HFFc6 (cell line): ENCODE measurements around the gene CDK5R2. TPM values are rescaled to one million over a fixed set of nuclear protein-coding genes. Genes with fewer than 3 reads are reported as not detected.
A peak's percentile ranks its signal among the peaks of the same experiment; 100 is the strongest.

Experiments used
- DNase-seq: peaks from one replicate; pipeline ENCODE4 v3.0.0-alpha.2; 2018
- H3K27ac Mint-ChIP-seq: 2 replicates; pipeline ENCODE4 v1.8.0; 2020; ENCODE audit warnings: mild to moderate bottlenecking, mixed read lengths
- H3K27me3 Mint-ChIP-seq: 2 replicates; pipeline ENCODE4 v1.8.0; 2021; ENCODE audit warnings: mild to moderate bottlenecking, moderate library complexity, mixed read lengths; ENCODE audit not compliant: insufficient read depth
- H3K36me3 Mint-ChIP-seq: 2 replicates; pipeline ENCODE4 v1.8.0; 2021; ENCODE audit warnings: low read depth, mixed read lengths
- H3K4me1 Mint-ChIP-seq: 2 replicates; pipeline ENCODE4 v1.8.0; 2020; ENCODE audit warnings: low read depth, mixed read lengths
- H3K4me3 Mint-ChIP-seq: 2 replicates; pipeline ENCODE4 v1.8.0; 2020; ENCODE audit warnings: mild to moderate bottlenecking, moderate library complexity, mixed read lengths
- H3K9me3 Mint-ChIP-seq: 2 replicates; pipeline ENCODE4 v1.8.0; 2020; ENCODE audit warnings: mild to moderate bottlenecking, mixed read lengths
- total RNA-seq, 6 experiments: library from RNA; stranded (reverse); fragmentation: NEBNext Ultra II Directional; extraction: Animal tissue kit (Norgen Biotek cat#: 25700); gene quantifications; 2 replicates in 1 of 6; 3 replicates in 5 of 6; pipeline ENCODE4 v1.2.3, GENCODE V29; 2021
- TF ChIP-seq, protein P1 (sequence below): fragments of 200-600 bp; sonication (generic); IDR thresholded peaks from 2 replicates; pipeline ENCODE4 v1.5.0; 2021; ENCODE audit warnings: antibody characterized with exemption, mild to moderate bottlenecking

The CDK5R2 gene
- total RNA-seq, 6 experiments from 2014 or later: 0.07 to 0.15 (median 0.08) TPM; not detected in 2

DNA sequence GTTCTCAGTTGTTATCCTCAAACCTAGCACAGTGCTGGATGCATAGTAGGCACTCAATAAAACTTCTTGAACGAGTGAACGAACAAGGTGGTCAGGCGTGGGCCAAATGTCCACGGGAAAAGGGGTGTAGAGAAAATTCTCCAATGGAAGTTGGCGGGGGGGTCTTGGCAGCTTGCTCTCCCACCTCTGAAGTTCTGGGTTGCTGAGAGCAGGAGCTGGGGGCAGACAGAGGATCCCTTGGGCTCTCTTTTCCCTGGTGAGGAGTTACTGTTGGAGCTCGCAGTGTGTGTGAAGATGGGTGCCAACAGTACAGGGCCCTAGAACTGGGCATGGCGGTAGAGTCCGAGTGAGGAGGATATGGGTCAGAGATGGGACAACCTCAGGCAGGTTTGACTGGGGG is 36.1 kb downstream of the CDK5R2 start:
- no peak for DNase-seq
- Mint-ChIP-seq H3K4me3 (no peak overlapping the region), H3K9me3 (no peaks in the 10 kb centered on the region), H3K27me3 (peaks cover 62% of the 10 kb centered on the region), H3K27ac (no peak overlapping the region), H3K36me3 (no peaks in the 10 kb centered on the region; the same call in 1 of the 2 replicates), H3K4me1 (peaks cover 8% of the 10 kb centered on the region; the same call in 1 of the 2 replicates)
- TF ChIP-seq, protein P1, sequence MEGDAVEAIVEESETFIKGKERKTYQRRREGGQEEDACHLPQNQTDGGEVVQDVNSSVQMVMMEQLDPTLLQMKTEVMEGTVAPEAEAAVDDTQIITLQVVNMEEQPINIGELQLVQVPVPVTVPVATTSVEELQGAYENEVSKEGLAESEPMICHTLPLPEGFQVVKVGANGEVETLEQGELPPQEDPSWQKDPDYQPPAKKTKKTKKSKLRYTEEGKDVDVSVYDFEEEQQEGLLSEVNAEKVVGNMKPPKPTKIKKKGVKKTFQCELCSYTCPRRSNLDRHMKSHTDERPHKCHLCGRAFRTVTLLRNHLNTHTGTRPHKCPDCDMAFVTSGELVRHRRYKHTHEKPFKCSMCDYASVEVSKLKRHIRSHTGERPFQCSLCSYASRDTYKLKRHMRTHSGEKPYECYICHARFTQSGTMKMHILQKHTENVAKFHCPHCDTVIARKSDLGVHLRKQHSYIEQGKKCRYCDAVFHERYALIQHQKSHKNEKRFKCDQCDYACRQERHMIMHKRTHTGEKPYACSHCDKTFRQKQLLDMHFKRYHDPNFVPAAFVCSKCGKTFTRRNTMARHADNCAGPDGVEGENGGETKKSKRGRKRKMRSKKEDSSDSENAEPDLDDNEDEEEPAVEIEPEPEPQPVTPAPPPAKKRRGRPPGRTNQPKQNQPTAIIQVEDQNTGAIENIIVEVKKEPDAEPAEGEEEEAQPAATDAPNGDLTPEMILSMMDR: no peak

DNA sequence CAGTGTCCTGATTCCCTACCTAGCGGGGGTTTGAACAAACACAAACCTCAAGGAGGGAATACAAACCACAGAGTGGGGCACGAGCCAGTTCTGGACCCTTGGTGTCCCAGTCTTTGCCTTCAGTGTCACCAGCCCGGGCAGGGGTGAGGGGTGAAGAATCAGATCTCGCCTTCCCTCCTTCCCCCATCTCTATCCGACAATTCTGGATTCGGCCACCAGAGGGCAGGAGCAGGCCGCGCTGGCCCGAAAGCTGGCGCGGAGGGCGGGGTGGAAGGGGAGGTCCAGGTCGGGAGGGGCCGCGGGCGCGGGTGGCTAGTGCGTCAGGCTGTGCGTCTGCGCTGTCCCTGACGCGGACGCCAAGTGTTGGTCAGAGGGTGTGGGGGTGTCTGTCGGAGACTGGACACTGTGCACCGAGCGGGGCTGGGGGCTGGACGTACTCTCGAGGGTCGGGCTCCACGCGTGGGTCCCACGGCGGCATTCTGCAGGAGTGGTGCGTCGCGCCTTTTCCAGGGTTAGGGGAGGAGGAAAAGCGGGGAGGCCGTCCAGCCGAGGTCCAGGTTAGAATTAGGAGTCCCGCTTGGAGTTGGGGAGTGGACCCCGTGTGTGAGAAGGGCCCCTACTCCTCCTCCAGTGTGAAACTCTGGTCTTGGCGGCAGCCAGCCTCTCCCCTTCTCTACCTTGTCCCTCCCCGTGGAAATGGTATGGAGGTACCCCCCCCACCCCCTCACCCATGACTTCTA is 36.7 kb downstream of the CDK5R2 start:
- H3K27ac Mint-ChIP-seq: no peak overlapping the region; the same call in 1 of the 2 replicates
- H3K4me1 Mint-ChIP-seq: peaks cover 8% of the 10 kb centered on the region; the same call in 1 of the 2 replicates
- peak; percentile 72 for DNase-seq
- TF ChIP-seq, protein P1: peak; percentile 97
- H3K36me3 Mint-ChIP-seq: no peaks in the 10 kb centered on the region; the same call in 1 of the 2 replicates
- H3K4me3 Mint-ChIP-seq: peak overlapping the region; percentile 77
- H3K9me3 Mint-ChIP-seq: no peaks in the 10 kb centered on the region
- H3K27me3 Mint-ChIP-seq: peaks cover 62% of the 10 kb centered on the region

DNA sequence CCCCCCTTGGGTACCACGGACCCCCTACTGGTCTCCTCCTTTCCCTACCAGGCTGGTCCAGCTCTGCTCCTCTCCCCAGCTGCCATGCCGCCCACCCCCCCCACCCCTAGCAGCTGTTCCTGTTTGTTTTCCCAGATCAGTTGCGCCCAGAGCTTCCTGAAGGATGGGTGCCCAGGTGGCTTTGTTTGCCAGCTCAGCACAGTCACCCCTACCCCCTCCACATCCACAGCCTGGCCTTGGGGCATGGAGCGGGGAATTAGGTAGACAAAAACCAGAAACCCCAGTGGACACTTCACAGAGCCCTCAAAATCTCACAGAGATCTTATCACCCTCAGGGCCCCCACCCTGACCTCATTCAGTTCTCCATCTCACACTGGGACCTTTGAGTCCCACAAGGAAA is 37.5 kb downstream of the CDK5R2 start:
- Mint-ChIP-seq H3K27me3 (peaks cover 54% of the 10 kb centered on the region), H3K36me3 (no peaks in the 10 kb centered on the region), H3K27ac (no peak overlapping the region), H3K9me3 (no peaks in the 10 kb centered on the region), H3K4me3 (no peak overlapping the region), H3K4me1 (peaks cover 8% of the 10 kb centered on the region; the same call in 1 of the 2 replicates)
- no peak for DNase-seq
- TF ChIP-seq, protein P1: no peak

DNA sequence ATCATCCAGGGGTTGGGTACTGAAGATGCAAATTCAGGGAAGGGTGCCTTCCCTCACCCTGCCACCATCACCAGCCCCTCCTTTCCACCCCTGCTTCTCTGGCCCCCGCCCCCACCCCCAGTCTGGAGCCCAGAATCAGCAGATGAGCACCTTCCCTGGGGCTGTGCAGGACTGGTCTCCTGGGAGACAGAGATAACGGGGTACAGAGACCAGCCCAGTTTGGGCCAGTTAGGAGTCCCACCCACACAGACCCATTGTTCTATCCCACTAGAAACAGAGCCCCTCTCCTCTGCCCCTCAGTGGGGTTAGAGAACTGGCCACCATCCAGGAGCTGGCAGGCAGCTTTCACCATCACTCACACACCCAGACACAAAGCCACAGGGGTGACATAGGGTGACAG is 38.3 kb downstream of the CDK5R2 start:
- Mint-ChIP-seq H3K36me3 (no peaks in the 10 kb centered on the region), H3K9me3 (no peaks in the 10 kb centered on the region), H3K4me3 (no peak overlapping the region), H3K27me3 (peaks cover 54% of the 10 kb centered on the region), H3K4me1 (peaks cover 8% of the 10 kb centered on the region; the same call in 1 of the 2 replicates), H3K27ac (no peak overlapping the region)
- TF ChIP-seq, protein P1: no peak
- DNase-seq: no peak

DNA sequence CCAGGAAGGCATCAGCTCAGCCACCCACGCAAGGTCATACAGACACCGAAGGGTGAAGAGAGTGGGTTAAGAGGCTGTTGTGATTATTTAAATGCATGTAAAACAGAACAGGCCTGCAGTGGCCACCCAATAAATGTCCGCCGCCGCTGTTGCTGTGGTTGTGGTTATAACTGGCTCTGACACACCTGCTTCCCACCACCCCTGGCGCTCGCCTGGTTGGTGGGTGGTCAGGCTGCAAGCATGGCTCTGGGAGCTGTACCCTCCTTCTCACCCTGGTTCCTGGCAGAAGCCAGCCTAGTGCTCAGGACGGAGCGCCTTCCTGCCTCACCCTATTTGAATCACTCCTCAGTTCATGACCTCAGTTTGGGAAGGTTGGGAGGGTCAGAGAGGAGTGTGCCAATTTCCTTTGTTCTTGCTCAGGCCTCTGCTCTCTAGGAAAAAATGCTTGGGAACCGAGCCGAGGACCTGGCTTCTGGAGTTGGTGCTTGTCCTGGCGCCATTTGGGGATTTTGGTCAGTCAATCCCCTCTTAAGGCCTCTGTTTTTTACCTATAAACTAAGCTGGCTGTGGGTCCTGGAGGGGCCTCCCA is 39.0 kb downstream of the CDK5R2 start:
- Mint-ChIP-seq H3K27ac (no peak overlapping the region), H3K4me3 (no peak overlapping the region), H3K9me3 (no peaks in the 10 kb centered on the region), H3K4me1 (peaks cover 8% of the 10 kb centered on the region; the same call in 1 of the 2 replicates), H3K27me3 (peaks cover 56% of the 10 kb centered on the region), H3K36me3 (no peaks in the 10 kb centered on the region)
- TF ChIP-seq, protein P1: no peak
- no peak for DNase-seq
